Activated CD8-positive, alpha-beta T cell treated with anti-CD3 and anti-CD28 coated beads for 36 hours (primary cell): ENCODE data around the gene PNN. TPM values are rescaled to one million over a fixed set of nuclear protein-coding genes. Genes with fewer than 3 reads are reported as not detected.
"Not testable (repeated sequence)": the region's sequence is repeated elsewhere in the genome, so short reads cannot be mapped to it uniquely, and the experiment has no call there.

ENCODE experiments used
- ATAC-seq: fragments of 200-7000 bp; cut with Tn5 transposase; one replicate; pipeline ENCODE4 v1.10.0; 2021; ENCODE audit warnings: mild to moderate bottlenecking, moderate library complexity
- CTCF ChIA-PET: fragments of 350-600 bp; sonication (Branson Sonifier 250); formaldehyde crosslinking; loops from one replicate; lab custom pipeline; 2021; ENCODE audit warnings: antibody characterized with exemption; lab: Charles Lee
- POLR2A ChIA-PET: fragments of 350-600 bp; sonication (Branson Sonifier 250); formaldehyde crosslinking; loops from one replicate; lab custom pipeline; 2021; ENCODE audit warnings: antibody characterized with exemption; lab: Charles Lee
- DNase-seq: peaks from one replicate; pipeline ENCODE4 v3.0.0-alpha.2; 2020
- H3K27ac Mint-ChIP-seq: one replicate; pipeline ENCODE4 v1.8.0; 2021; ENCODE audit warnings: mild to moderate bottlenecking, mixed read lengths
- H3K27me3 Mint-ChIP-seq: one replicate; pipeline ENCODE4 v1.8.0; 2021; ENCODE audit warnings: mixed read lengths
- H3K36me3 Mint-ChIP-seq: one replicate; pipeline ENCODE4 v1.8.0; 2021; ENCODE audit warnings: low read depth, mixed read lengths
- H3K4me1 Mint-ChIP-seq: one replicate; pipeline ENCODE4 v1.8.0; 2021; ENCODE audit warnings: low read depth, mixed read lengths
- H3K4me3 Mint-ChIP-seq: one replicate; pipeline ENCODE4 v1.8.0; 2021; ENCODE audit warnings: mild to moderate bottlenecking, moderate library complexity, mixed read lengths
- H3K9me3 Mint-ChIP-seq: one replicate; pipeline ENCODE4 v1.8.0; 2021; ENCODE audit warnings: mixed read lengths
- intact Hi-C: fragments of 100-400 bp; cut with micrococcal nuclease; formaldehyde crosslinking; loops from one replicate; pipeline ENCODE4 v1.10.0; 2022
- total RNA-seq, 2 experiments: library from RNA; stranded (reverse); gene quantifications; one replicate each; pipeline ENCODE4 v1.2.3, GENCODE V29; 2021
- TF ChIP-seq, protein P1 (sequence below): fragments of 200-600 bp; IDR thresholded peaks from one replicate; pipeline ENCODE4 v1.8.0; 2022; ENCODE audit warnings: antibody characterized with exemption, mild to moderate bottlenecking

PNN gene
- total RNA-seq, 2 experiments from 2014 or later: 106 to 107 TPM

- POLR2A ChIA-PET: interaction anchor here (1.0 to 3.3 kb wide), 12 partner anchors 7 to 88 kb away, joined by 3 to 17 read pairs (median 5); partner anchors contain the start of genes GEMIN2, PNN, SEC23A and TRAPPC6B
- H3K4me3 Mint-ChIP-seq: no peak overlapping the region
- DNase-seq: no peak
- peaks cover 21% of the 10 kb centered on the region for H3K4me1 Mint-ChIP-seq
- no peaks in the 10 kb centered on the region for H3K9me3 Mint-ChIP-seq
- intact Hi-C loops: loop anchor here (5.0 kb wide), 1 partner anchor 43 kb away; no protein-coding TSS in a partner anchor
- CTCF ChIA-PET: interaction anchor here (2.1 kb wide), 1 partner anchor 242 kb away, joined by 8 read pairs; no protein-coding TSS in a partner anchor
- H3K27ac Mint-ChIP-seq: no peak overlapping the region
- H3K27me3 Mint-ChIP-seq: no peaks in the 10 kb centered on the region
- ATAC-seq: no peak
- H3K36me3 Mint-ChIP-seq: peaks cover 25% of the 10 kb centered on the region
- TF ChIP-seq, protein P1, sequence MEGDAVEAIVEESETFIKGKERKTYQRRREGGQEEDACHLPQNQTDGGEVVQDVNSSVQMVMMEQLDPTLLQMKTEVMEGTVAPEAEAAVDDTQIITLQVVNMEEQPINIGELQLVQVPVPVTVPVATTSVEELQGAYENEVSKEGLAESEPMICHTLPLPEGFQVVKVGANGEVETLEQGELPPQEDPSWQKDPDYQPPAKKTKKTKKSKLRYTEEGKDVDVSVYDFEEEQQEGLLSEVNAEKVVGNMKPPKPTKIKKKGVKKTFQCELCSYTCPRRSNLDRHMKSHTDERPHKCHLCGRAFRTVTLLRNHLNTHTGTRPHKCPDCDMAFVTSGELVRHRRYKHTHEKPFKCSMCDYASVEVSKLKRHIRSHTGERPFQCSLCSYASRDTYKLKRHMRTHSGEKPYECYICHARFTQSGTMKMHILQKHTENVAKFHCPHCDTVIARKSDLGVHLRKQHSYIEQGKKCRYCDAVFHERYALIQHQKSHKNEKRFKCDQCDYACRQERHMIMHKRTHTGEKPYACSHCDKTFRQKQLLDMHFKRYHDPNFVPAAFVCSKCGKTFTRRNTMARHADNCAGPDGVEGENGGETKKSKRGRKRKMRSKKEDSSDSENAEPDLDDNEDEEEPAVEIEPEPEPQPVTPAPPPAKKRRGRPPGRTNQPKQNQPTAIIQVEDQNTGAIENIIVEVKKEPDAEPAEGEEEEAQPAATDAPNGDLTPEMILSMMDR: no peak
These were observed 9.7 kb downstream of the PNN start for GRCh38 chr14:39184628-39185255.

- H3K4me3 Mint-ChIP-seq: no peak overlapping the region
- TF ChIP-seq, protein P1: no peak
- H3K9me3 Mint-ChIP-seq: no peaks in the 10 kb centered on the region
- peaks cover 18% of the 10 kb centered on the region for H3K4me1 Mint-ChIP-seq
- no peaks in the 10 kb centered on the region for H3K27me3 Mint-ChIP-seq
- ATAC-seq: no peak
- intact Hi-C loops: no loop called here
- no peak for DNase-seq
- POLR2A ChIA-PET: interaction anchor here (0.8 to 3.3 kb wide), 15 partner anchors 8 to 88 kb away, joined by 3 to 17 read pairs (median 4); partner anchors contain the start of genes GEMIN2, PNN, SEC23A and TRAPPC6B
- CTCF ChIA-PET: interaction anchor here (2.1 kb wide), 1 partner anchor 241 kb away, joined by 8 read pairs; no protein-coding TSS in a partner anchor
- H3K27ac Mint-ChIP-seq: no peak overlapping the region
- peaks cover 25% of the 10 kb centered on the region for H3K36me3 Mint-ChIP-seq
These were observed 10.4 kb downstream of the PNN start for GRCh38 chr14:39185256-39186049.

- Mint-ChIP-seq H3K4me3 (no peak overlapping the region), H3K27ac (no peak overlapping the region), H3K27me3 (no peaks in the 10 kb centered on the region), H3K4me1 (peaks cover 18% of the 10 kb centered on the region), H3K9me3 (no peaks in the 10 kb centered on the region), H3K36me3 (peaks cover 25% of the 10 kb centered on the region)
- intact Hi-C loops: no loop called here
- ATAC-seq (no peak), DNase-seq (no peak)
- ChIA-PET CTCF (no interaction called here), POLR2A (interaction anchor here (0.8 to 3.3 kb wide), 3 partner anchors 10 to 30 kb away, joined by 3 to 17 read pairs (median 15); partner anchors contain the start of gene TRAPPC6B)
- TF ChIP-seq, protein P1: no peak
These were observed 12.0 kb downstream of the PNN start for GRCh38 chr14:39186941-39187525.

GRCh38 chr14:39203659-39204606 is 28.9 kb downstream of the PNN start:
- H3K4me3 Mint-ChIP-seq: no peak overlapping the region
- POLR2A ChIA-PET: interaction anchor here (0.6 to 1.5 kb wide), 5 partner anchors 7 to 19 kb away, joined by 3 to 5 read pairs (median 3); no protein-coding TSS in a partner anchor
- intact Hi-C loops: no loop called here
- H3K27ac Mint-ChIP-seq: no peak overlapping the region
- H3K9me3 Mint-ChIP-seq: peaks cover 5% of the 10 kb centered on the region
- DNase-seq: no peak
- H3K4me1 Mint-ChIP-seq: peaks cover 17% of the 10 kb centered on the region
- CTCF ChIA-PET: interaction anchor here (1.1 kb wide), 1 partner anchor 9 kb away, joined by 3 read pairs; no protein-coding TSS in a partner anchor
- H3K27me3 Mint-ChIP-seq: no peaks in the 10 kb centered on the region
- no peak for ATAC-seq
- no peaks in the 10 kb centered on the region for H3K36me3 Mint-ChIP-seq
- TF ChIP-seq, protein P1: no peak

- H3K36me3 Mint-ChIP-seq, DNase-seq, H3K27me3 Mint-ChIP-seq, H3K4me3 Mint-ChIP-seq, H3K9me3 Mint-ChIP-seq, intact Hi-C loops, ATAC-seq: not testable (repeated sequence)
- ChIA-PET CTCF (interaction anchor here (1.0 to 1.4 kb wide), 4 partner anchors 18 to 24 kb away, joined by 3 to 4 read pairs (median 4); no protein-coding TSS in a partner anchor), POLR2A (interaction anchor here (1.8 kb wide), 1 partner anchor 26 kb away, joined by 5 read pairs; no protein-coding TSS in a partner anchor)
- peaks cover 17% of the 10 kb centered on the region for H3K4me1 Mint-ChIP-seq
- H3K27ac Mint-ChIP-seq: peak overlapping the region; percentile 76
These were observed 32.4 kb downstream of the PNN start for GRCh38 chr14:39207430-39207829.
